Measurements from ENCODE around the gene FCRL6.

- TF ChIP-seq HNRNPLL (IDR thresholded peaks at IDR 0.05; ENCODE audit: low read depth, low read length, poor library complexity, severe bottlenecking) (no peak), MTF1 (CRISPR knock-in tag; IDR thresholded peaks at IDR 0.05) (no peak), EP300 (IDR thresholded peaks at IDR 0.05; ENCODE audit: low read depth in 2 of 2, low read length in 2 of 2) (no peak), EP300 (CRISPR knock-in tag; IDR thresholded peaks at IDR 0.05; ENCODE audit: borderline replicate concordance) (no peak), XBP1 (CRISPR knock-in tag; IDR thresholded peaks at IDR 0.05) (no peak), MTA3 (CRISPR knock-in tag; IDR thresholded peaks at IDR 0.05) (no peak), ZBTB1 (CRISPR knock-in tag; IDR thresholded peaks at IDR 0.05; ENCODE audit: borderline replicate concordance) (no peak), TAF15 (IDR thresholded peaks at IDR 0.05; ENCODE audit: low read depth, low read length, poor library complexity, severe bottlenecking) (no peak), MEF2D (CRISPR knock-in tag; IDR thresholded peaks at IDR 0.05) (no peak), ATF7 (IDR thresholded peaks at IDR 0.05) (no peak), ATF7 (CRISPR knock-in tag; IDR thresholded peaks at IDR 0.05) (no peak), KDM1A (CRISPR knock-in tag; IDR thresholded peaks at IDR 0.05) (no peak), GLMP (CRISPR knock-in tag; IDR thresholded peaks at IDR 0.05; ENCODE audit: borderline replicate concordance) (no peak), ZBTB38 (CRISPR knock-in tag; IDR thresholded peaks at IDR 0.05) (no peak)
- TF ChIP-seq, protein P1, sequence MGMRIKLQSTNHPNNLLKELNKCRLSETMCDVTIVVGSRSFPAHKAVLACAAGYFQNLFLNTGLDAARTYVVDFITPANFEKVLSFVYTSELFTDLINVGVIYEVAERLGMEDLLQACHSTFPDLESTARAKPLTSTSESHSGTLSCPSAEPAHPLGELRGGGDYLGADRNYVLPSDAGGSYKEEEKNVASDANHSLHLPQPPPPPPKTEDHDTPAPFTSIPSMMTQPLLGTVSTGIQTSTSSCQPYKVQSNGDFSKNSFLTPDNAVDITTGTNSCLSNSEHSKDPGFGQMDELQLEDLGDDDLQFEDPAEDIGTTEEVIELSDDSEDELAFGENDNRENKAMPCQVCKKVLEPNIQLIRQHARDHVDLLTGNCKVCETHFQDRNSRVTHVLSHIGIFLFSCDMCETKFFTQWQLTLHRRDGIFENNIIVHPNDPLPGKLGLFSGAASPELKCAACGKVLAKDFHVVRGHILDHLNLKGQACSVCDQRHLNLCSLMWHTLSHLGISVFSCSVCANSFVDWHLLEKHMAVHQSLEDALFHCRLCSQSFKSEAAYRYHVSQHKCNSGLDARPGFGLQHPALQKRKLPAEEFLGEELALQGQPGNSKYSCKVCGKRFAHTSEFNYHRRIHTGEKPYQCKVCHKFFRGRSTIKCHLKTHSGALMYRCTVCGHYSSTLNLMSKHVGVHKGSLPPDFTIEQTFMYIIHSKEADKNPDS (CRISPR knock-in tag; IDR thresholded peaks at IDR 0.05): no peak
- TF ChIP-seq, protein P2, sequence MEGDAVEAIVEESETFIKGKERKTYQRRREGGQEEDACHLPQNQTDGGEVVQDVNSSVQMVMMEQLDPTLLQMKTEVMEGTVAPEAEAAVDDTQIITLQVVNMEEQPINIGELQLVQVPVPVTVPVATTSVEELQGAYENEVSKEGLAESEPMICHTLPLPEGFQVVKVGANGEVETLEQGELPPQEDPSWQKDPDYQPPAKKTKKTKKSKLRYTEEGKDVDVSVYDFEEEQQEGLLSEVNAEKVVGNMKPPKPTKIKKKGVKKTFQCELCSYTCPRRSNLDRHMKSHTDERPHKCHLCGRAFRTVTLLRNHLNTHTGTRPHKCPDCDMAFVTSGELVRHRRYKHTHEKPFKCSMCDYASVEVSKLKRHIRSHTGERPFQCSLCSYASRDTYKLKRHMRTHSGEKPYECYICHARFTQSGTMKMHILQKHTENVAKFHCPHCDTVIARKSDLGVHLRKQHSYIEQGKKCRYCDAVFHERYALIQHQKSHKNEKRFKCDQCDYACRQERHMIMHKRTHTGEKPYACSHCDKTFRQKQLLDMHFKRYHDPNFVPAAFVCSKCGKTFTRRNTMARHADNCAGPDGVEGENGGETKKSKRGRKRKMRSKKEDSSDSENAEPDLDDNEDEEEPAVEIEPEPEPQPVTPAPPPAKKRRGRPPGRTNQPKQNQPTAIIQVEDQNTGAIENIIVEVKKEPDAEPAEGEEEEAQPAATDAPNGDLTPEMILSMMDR (CRISPR knock-in tag; IDR thresholded peaks at IDR 0.05): no peak
Measured at GRCh38 chr1:159783724-159784123, 18.4 kb upstream of the FCRL6 start.

All from HepG2 (cell line).